Measurements from ENCODE around the gene P2RX3.

DNA sequence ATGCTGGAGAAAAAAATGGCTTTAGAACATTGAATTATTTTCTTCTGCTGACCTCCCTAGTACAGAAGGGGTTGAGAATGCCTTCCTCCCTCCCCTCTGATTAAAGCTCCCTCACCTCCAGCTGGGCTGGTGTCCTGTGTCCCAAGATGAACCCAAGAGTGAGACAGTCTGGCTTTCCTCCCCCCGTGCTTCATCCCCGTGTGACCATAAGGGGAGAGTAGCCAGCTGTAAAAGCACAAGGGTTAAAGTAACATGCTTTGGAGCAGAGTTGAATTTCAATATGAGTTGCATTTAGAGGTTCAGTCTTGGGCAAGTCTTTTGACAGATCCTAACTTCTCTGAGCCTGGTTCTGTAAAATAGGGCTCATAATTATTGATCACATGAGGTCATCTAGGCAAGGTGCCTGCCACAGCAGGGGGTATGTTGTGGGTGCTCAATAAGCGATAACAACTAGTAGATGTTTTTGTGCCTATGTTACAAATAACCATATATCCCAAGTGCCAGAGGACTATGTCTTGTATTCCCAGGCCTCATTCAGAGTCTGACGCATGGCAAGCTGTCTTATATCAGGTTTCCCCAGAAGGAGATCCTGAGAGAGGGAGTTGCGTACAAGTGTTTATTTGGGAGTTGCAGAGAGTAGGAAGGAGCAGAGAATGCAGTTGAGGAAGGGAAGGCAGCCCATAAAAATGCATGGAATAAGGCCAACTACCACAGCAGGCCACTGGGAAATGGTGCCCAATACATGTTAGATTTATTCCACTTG, 48.2 kb downstream of the P2RX3 start:
- TF ChIP-seq, protein P1, sequence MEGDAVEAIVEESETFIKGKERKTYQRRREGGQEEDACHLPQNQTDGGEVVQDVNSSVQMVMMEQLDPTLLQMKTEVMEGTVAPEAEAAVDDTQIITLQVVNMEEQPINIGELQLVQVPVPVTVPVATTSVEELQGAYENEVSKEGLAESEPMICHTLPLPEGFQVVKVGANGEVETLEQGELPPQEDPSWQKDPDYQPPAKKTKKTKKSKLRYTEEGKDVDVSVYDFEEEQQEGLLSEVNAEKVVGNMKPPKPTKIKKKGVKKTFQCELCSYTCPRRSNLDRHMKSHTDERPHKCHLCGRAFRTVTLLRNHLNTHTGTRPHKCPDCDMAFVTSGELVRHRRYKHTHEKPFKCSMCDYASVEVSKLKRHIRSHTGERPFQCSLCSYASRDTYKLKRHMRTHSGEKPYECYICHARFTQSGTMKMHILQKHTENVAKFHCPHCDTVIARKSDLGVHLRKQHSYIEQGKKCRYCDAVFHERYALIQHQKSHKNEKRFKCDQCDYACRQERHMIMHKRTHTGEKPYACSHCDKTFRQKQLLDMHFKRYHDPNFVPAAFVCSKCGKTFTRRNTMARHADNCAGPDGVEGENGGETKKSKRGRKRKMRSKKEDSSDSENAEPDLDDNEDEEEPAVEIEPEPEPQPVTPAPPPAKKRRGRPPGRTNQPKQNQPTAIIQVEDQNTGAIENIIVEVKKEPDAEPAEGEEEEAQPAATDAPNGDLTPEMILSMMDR (conservative IDR thresholded peaks at IDR 0.05 in 1 of 2, IDR thresholded peaks at IDR 0.05 in 1 of 2; ENCODE audit: low read depth in 1 of 2, low read length in 2 of 2): no peak
- TF ChIP-seq EZH2 (IDR thresholded peaks at IDR 0.05; ENCODE audit: low read length, missing control alignments): no peak

Measured in fibroblast of lung (primary cell).